Measurements from ENCODE around the gene SEMA4F. TPM values are rescaled to one million over a fixed set of nuclear protein-coding genes. Genes with fewer than 3 reads are reported as not detected.

The SEMA4F gene
- total and polyA plus RNA-seq, 8 donors = 0.46 to 65.3 (median 3.3) TPM

DNA sequence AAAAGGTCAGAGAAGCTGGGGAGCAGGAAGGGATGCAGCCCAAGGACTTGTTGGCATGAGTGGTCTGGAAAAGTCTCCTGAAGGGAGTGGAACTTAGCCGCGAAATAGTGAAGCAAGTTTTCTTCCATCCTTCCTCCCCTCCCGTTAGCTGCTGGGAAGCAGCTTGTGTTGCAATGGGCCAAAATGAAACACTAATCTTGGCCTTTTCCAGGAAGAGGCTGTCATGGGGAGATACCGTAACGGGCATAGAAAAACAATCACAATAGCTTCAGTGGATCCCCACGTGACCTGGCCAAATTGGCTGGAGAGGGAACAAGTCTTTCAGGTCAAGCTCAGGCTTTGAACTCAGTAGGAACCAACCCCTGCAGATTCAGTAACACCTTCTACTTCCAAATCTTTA, 49.3 kb downstream of the SEMA4F start:
- no peaks in the 10 kb centered on the region for H3K27me3 ChIP-seq
- 71 to 87% (median 80%) methylated on average over 6 of the region's 6 CpGs for WGBS, 5 donors
- no peaks in the 10 kb centered on the region for H3K36me3 ChIP-seq
- no peaks in the 10 kb centered on the region for H3K9me3 ChIP-seq
- TF ChIP-seq EP300 (IDR thresholded peaks at IDR 0.05) (no peak), POLR2AphosphoS5 (IDR thresholded peaks at IDR 0.05) (no peak), POLR2A (IDR thresholded peaks at IDR 0.05) (no peak)
- TF ChIP-seq, protein P1, sequence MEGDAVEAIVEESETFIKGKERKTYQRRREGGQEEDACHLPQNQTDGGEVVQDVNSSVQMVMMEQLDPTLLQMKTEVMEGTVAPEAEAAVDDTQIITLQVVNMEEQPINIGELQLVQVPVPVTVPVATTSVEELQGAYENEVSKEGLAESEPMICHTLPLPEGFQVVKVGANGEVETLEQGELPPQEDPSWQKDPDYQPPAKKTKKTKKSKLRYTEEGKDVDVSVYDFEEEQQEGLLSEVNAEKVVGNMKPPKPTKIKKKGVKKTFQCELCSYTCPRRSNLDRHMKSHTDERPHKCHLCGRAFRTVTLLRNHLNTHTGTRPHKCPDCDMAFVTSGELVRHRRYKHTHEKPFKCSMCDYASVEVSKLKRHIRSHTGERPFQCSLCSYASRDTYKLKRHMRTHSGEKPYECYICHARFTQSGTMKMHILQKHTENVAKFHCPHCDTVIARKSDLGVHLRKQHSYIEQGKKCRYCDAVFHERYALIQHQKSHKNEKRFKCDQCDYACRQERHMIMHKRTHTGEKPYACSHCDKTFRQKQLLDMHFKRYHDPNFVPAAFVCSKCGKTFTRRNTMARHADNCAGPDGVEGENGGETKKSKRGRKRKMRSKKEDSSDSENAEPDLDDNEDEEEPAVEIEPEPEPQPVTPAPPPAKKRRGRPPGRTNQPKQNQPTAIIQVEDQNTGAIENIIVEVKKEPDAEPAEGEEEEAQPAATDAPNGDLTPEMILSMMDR (IDR thresholded peaks at IDR 0.05) = no peak
- H3K27ac ChIP-seq = no peak overlapping the region
- DNase-seq = no peak
- H3K4me1 ChIP-seq = no peaks in the 10 kb centered on the region
- no peak overlapping the region for H3K4me3 ChIP-seq
- intact Hi-C loops (cut with DNase I; ENCODE audit: low total_unique reads) = no loop called here

DNA sequence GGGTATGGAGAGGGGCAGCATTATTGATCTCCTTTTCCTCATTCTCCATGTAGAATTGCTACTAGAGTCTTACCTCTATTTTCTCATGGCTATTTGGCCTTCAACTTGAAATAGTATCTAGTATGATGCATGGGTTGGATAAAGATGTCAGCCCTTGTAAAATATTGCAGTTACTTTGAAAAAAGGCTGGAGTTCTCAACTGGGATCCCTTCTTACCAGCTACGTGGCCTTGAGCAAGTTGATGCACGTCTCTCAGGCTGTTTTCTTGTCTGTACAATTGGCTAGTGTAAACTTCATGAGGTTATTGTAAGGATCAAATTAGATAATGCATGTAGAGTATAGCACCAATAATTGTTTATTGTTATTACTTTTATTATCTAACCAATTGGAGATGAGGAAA, 50.2 kb downstream of the SEMA4F start:
- TF ChIP-seq, protein P1 (IDR thresholded peaks at IDR 0.05) = no peak
- TF ChIP-seq POLR2AphosphoS5 (IDR thresholded peaks at IDR 0.05) (no peak), POLR2A (IDR thresholded peaks at IDR 0.05) (no peak), EP300 (IDR thresholded peaks at IDR 0.05) (no peak)
- H3K36me3 ChIP-seq = no peaks in the 10 kb centered on the region
- no peak overlapping the region for H3K27ac ChIP-seq
- intact Hi-C loops (cut with DNase I; ENCODE audit: low total_unique reads) = no loop called here
- no peak overlapping the region for H3K4me3 ChIP-seq
- no peaks in the 10 kb centered on the region for H3K9me3 ChIP-seq
- H3K4me1 ChIP-seq = no peaks in the 10 kb centered on the region
- H3K27me3 ChIP-seq = no peaks in the 10 kb centered on the region
- WGBS, 5 donors = 91 to 94% (median 93%) methylated on average over 2 of the region's 2 CpGs
- DNase-seq = no peak

DNA sequence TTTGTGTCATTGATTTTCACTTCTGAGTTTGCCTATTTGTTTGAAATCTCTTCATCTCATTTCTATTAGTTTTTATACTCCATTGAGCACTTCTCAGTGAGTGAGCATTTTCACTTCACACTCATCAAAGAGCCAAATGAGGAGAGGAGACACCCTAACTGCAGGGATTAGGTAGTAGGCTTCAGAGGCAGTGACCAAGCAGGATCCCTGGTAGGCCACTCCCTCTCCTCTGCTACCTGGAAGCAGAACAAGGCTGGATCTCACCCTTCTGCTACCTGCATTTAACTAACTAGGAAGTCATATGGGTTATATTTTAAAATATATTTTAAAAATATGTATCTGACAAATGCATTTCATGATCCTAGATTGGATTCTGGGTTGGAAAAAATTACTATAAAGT, 52.7 kb downstream of the SEMA4F start:
- H3K27ac ChIP-seq = no peak overlapping the region
- H3K9me3 ChIP-seq = no peaks in the 10 kb centered on the region
- no peaks in the 10 kb centered on the region for H3K4me1 ChIP-seq
- H3K4me3 ChIP-seq = no peak overlapping the region
- no peaks in the 10 kb centered on the region for H3K36me3 ChIP-seq
- intact Hi-C loops (cut with DNase I; ENCODE audit: low total_unique reads) = no loop called here
- DNase-seq = peak in 1 of 2 donors; percentile 10
- H3K27me3 ChIP-seq = no peaks in the 10 kb centered on the region
- TF ChIP-seq, protein P1 (IDR thresholded peaks at IDR 0.05) = no peak
- no peak for TF ChIP-seq POLR2AphosphoS5 (IDR thresholded peaks at IDR 0.05)
- TF ChIP-seq EP300 (IDR thresholded peaks at IDR 0.05) = no peak
- TF ChIP-seq POLR2A (IDR thresholded peaks at IDR 0.05) = no peak

DNA sequence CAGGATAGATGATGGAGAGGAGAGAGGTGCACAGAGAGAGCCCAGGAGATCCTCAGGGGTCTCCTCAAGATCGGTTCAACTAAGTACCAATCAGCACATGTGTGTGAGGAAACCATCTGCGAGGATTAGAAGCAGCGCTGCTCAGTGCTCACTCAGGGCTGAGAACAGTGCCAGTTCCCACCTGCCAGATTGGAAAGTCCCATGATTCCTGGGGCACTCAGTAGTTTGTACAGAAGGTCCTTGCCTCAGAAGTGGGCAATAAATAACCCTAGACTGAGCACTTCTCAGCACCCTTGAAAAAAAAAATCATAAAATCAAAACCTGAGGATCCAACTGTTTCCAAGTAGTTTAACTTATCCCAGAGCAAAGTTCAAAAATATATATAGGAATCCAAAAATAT, 53.8 kb downstream of the SEMA4F start:
- H3K9me3 ChIP-seq = no peaks in the 10 kb centered on the region
- intact Hi-C loops (cut with DNase I; ENCODE audit: low total_unique reads) = no loop called here
- H3K4me3 ChIP-seq = no peak overlapping the region
- no peak overlapping the region for H3K27ac ChIP-seq
- WGBS, 5 donors = 80 to 95% (median 89%) methylated on average over 3 of the region's 3 CpGs
- H3K27me3 ChIP-seq = no peaks in the 10 kb centered on the region
- H3K4me1 ChIP-seq = no peaks in the 10 kb centered on the region
- TF ChIP-seq POLR2A (IDR thresholded peaks at IDR 0.05) = no peak
- TF ChIP-seq, protein P1 (IDR thresholded peaks at IDR 0.05) = no peak
- no peak for TF ChIP-seq POLR2AphosphoS5 (IDR thresholded peaks at IDR 0.05)
- no peak for TF ChIP-seq EP300 (IDR thresholded peaks at IDR 0.05)
- H3K36me3 ChIP-seq = no peaks in the 10 kb centered on the region
- DNase-seq = no peak

Measured in stomach (tissue), 9 donors.